ENCODE data around the gene ARFGEF2.
"Not testable (repeated sequence)": the region's sequence is repeated elsewhere in the genome, so short reads cannot be mapped to it uniquely, and the experiment has no call there.

ARFGEF2 gene

GRCh38 chr20:48921168-48921882 lies at the start of gene ARFGEF2:
TSS of gene ARFGEF2 (plus strand) at chr20:48921711. CDS start at chr20:48921890, 179 bp downstream.
- peak; percentile 73 to 86 (median 84) for DNase-seq

DNA sequence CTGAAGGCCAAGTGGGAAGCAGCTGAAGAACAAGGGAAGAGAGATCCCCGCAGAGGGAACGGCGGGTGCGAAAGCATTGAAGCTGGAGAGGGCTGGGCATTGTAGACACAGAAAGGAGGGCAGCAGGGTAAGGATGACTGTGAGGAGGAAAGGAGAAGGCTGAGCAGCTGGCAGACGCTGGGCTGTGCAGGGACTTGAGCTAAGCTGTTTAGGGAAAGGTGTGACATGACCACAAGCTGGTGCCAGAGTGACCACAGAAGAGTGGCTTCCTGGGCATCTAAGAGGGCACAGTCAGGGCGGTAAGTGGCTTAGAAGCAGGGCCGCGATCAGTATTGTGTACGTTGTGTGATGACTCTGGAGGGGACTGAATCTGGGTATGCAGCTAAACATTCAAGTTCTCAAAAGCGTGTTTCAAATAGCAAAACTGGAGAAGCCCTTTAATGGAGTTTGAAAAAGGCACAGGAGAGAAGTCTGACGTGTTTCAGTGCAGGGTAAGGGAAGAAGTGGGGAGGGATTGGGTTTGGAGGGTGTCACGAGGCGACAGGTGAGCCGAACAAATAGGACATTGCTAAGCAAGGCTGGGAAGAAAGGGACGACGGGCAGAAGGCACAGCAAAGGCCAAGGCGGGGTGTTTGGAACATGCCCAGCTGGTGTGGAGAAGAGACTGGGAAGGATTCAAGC lies 46.1 kb upstream of the ARFGEF2 start:
- no peak for DNase-seq

DNA sequence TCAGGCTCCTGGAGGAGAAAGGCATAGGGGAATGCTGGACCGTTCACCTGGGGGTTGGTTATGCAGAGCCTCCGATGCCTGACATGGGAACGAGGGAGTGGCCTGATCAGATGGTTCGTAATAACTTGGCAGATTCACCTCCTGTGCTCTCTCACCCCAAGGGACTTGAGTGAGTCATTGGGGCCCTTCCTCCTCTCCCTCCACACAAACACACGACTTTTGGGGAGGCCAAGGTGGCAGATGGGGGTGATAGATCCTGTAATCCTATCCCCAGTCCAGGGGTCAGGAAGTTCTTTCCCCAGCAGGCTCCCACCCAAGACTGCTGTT lies 45.6 kb upstream of the ARFGEF2 start:
- no peak for DNase-seq

GRCh38 chr20:48877304-48877703 lies 44.2 kb upstream of the ARFGEF2 start:
- DNase-seq: no peak

GRCh38 chr20:48878534-48879248 lies 42.8 kb upstream of the ARFGEF2 start:
- DNase-seq: no peak

- DNase-seq: no peak
These were observed 41.8 kb upstream of the ARFGEF2 start for GRCh38 chr20:48879612-48880245.

GRCh38 chr20:48880331-48880730 lies 41.2 kb upstream of the ARFGEF2 start:
- DNase-seq: no peak

DNA sequence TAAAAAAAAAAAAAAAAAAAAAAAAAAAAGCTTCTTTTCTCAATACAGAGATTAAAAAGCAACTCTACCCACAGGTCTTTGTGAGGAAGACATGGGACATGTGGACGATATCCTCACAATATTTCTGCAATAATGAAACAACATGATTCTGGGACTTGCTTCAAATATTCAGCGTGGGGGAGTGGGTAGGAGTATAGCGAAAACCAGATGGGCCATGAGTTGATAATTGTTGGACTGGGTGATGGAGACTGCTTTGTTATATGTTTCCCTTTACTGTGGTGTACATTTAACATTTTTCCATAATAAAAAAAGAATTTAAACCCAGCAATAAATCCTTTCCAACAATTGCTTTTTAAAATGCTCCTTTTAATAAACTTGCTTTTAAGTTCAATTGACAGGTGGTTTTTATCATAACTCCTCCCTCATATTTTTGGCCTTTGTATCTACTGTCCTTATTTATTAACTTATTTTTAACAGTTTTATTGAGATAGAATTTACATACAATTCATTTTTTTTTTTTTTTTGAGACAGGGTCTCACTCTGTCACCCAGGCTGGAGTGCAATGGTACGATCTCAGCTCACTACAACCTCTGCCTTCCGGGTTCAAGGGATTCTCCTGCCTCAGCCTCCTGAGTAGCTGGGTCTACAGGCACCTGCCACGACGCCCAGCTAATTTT lies 40.4 kb upstream of the ARFGEF2 start:
- no peak for DNase-seq

DNA sequence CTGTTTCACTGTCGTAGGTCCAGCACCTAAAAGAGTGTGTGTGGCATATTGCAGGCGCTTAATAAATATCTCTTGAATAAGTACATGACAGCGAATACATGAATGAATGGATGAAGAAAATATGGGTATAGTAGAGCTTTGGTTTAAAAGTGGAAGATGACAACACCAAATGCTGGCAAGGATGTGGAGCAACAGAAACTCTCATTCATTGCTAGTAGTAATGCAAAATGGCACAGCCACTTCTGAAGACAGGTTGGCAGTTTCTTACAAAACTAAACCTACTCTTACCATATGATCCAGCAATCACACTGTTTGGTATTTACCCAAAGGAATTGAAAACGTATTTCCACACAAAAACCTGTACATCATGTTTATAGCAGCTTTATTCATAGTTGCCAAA lies 36.3 kb upstream of the ARFGEF2 start:
- no peak for DNase-seq

GRCh38 chr20:48886194-48886593 lies 35.3 kb upstream of the ARFGEF2 start:
- no peak for DNase-seq

GRCh38 chr20:48886811-48887210 lies 34.7 kb upstream of the ARFGEF2 start:
- no peak for DNase-seq

GRCh38 chr20:48888517-48888916 lies 33.0 kb upstream of the ARFGEF2 start:
- not testable (repeated sequence) for DNase-seq

- no peak for DNase-seq
These were observed 32.2 kb upstream of the ARFGEF2 start for GRCh38 chr20:48889140-48889790.

DNA sequence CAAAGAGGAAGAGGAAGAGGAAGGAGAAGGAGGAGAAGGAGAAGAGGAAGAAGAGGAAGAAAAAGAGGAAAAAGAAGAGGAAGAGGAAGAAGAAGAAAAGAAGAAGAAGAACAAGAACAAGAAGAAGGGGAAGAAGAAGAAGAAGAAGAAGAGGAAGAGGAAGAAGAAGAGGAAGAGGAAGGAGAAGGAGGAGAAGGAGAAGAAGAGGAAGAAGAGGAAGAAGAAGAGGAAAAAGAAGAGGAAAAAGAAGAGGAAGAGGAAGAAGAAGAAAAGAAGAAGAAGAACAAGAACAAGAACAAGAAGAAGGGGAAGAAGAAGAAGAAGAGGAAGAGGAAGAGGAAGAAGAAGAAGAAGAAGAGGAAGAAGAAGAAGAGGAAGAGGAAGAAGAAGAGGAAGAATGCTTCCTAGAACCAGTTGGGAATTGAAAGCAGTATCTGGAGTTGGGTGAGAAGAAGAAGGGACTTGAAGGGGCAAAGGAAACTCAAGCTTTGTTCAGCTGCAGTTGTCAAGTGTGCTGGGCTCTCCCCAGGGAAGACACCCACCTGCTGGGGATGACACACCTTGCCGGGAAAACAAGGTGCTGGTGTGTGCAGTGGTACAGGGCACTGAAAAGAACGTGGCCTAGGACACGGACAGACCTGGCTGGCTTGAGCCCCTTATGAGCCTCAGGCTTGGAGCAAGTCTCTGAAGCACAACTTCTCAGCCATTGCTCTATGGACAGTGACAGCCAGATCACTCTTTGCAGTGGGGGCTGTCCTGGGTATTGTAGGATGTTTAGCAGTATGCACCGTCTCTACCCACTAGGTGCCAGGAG lies 30.1 kb upstream of the ARFGEF2 start:
- DNase-seq: no peak

DNA sequence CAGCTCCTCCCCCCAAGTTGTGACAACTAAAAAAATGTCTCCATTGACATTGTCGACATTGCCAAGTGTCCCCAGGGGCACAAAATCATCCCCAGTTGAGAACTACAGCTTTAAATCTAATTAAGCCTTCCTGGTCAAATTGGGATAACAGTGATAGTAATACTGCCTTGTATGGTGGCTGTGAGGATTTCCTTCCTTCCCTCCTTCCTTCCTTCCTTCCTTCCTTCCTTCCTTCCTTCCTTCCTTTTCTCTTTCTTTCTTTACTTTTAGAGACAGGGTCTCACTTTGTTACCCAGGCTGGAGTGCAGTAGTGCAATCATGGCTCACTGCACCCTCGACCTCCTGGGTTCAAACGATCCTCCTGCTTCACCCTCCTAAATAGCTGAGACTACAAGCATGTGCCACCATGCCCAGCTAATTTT lies 29.5 kb upstream of the ARFGEF2 start:
- no peak for DNase-seq

- DNase-seq: no peak
These were observed 28.6 kb upstream of the ARFGEF2 start for GRCh38 chr20:48892891-48893290.

GRCh38 chr20:48893374-48893773 lies 28.1 kb upstream of the ARFGEF2 start:
- no peak for DNase-seq

GRCh38 chr20:48897305-48898010 lies 24.1 kb upstream of the ARFGEF2 start:
- DNase-seq: no peak

- no peak for DNase-seq
These were observed 23.3 kb upstream of the ARFGEF2 start for GRCh38 chr20:48898210-48898609.

- DNase-seq: no peak
These were observed 22.5 kb upstream of the ARFGEF2 start for GRCh38 chr20:48898896-48899530.
